CD4-positive, alpha-beta T cell treated with Interleukin-6 for 4 hours (primary cell): ENCODE measurements around the gene TRIO.

ENCODE experiments used
- DNase-seq: peaks from one replicate; pipeline ENCODE4 v3.0.0-alpha.2; 2020; ENCODE audit warnings: mixed read lengths

TRIO gene

DNA sequence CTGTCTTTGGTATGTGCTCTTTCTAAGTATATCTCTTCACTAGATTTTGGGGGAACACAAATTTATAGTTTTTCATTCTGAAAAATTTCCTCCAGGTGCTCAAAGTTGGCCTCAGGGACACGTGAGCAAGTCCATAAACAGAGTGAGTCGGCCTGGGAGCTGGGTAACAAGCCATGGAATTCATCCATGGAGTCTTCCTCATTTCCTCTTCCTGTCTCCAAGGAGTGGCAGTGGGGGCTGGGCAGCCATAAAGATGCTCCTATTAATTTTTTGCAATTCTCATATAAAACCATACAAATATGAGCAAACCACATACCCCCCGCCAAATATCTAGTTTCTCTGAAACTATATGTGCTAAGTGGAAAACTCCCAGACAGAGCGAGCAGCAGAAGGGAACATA is 301.9 kb downstream of the TRIO start:
- DNase-seq = no peak

- DNase-seq = no peak
These were observed 302.6 kb downstream of the TRIO start for GRCh38 chr5:14445576-14446290.

GRCh38 chr5:14447958-14448911 is 305.1 kb downstream of the TRIO start:
- no peak for DNase-seq

DNA sequence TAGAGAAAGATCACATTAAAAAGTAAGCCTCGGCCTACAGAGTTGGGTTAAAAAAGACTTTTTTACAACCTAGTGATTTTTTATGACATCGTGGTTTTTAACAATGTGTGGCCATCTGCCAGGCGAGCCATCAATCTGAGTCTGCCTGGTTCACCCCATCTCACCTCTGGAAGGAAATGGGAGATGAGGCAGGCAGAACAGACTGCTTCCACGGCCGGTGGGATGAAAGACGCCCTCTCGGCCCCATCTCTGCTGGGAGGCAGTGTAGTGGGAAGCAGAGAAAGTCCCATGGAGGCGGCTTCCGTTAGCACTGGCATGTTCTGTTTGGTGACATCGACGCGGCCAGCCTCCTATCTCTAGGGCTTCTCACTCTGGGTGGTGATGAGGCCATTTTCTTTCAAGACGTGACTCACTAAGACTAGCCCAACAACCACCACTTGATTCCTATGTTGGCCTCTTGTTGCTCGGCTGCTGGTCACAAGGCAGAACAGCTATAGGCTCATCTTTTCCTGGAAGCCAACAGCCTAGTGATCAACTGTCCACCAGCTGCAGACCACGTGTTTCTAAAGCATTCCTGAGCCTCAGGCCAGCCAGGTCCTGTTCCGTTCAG is 306.0 kb downstream of the TRIO start:
- DNase-seq = no peak

GRCh38 chr5:14450018-14450524 is 306.9 kb downstream of the TRIO start:
- DNase-seq = peak; percentile 19

DNA sequence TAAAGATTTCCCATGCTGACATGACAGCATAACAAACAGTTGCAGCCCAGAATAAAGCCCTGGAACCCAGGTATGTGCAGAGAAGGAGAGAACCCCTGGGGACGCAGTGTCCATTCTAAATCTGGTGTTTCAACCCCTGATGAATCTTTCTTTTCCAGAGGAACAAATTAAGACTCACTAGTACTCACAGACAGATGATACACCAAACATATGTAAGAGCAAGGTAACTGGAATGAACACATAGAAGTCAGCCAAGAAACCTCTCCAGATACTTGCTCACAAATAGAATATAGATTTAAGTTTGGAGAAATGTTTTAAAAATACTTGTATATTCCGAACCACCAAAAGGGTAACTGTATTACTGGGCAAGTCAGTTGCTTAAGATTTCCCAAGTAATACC is 307.6 kb downstream of the TRIO start:
- DNase-seq = no peak

- DNase-seq = no peak
These were observed 308.7 kb downstream of the TRIO start for GRCh38 chr5:14451871-14452270.

GRCh38 chr5:14452685-14453454 is 309.7 kb downstream of the TRIO start:
- DNase-seq = no peak

GRCh38 chr5:14453481-14453880 is 310.3 kb downstream of the TRIO start:
- no peak for DNase-seq

DNA sequence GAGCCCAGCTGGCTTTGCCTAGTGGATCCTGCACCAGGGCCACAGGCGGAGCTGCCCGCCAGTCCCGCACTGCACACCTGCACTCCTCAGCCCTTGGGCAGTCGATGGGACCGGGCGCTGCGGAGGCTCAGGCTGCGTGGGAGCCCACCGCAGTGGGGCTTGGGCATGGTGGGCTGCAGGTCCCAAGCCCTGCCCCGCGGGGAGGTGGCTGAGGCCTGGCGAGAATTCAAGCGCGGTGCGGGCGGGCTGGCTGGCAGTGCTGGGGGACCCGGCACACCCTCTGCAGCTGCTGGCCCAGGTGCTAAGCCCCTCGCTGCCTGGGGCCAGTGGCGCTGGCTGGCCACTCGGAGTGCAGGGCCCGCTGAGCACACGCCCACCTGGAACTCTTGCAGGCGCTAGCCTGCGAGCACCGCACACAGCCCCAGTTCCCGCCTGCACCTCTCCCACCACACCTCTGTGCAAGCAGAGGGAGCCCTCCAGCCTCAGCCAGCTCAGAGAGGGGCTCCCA is 312.7 kb downstream of the TRIO start:
- DNase-seq = no peak

DNA sequence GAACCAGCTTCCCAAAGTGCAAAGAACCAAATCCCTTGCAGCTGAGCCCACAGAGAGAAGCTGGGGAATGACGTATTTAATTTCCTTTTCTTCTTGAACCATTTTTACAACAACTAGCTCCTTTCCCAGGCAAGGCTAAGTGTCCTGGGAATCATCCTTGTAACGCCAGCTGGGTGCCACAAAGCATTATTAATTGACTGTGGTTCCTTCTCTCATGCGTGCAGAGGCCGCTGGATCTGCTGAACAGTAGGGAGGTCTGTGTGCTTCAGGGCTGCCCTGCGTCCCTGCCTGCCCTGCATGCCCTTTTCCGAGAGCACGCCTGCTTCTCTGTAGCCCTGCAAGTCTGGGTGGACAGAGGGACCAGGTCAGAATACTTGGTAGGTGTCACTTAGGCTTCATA is 314.3 kb downstream of the TRIO start:
- DNase-seq = no peak

- no peak for DNase-seq
These were observed 315.3 kb downstream of the TRIO start for GRCh38 chr5:14458414-14458813.

DNA sequence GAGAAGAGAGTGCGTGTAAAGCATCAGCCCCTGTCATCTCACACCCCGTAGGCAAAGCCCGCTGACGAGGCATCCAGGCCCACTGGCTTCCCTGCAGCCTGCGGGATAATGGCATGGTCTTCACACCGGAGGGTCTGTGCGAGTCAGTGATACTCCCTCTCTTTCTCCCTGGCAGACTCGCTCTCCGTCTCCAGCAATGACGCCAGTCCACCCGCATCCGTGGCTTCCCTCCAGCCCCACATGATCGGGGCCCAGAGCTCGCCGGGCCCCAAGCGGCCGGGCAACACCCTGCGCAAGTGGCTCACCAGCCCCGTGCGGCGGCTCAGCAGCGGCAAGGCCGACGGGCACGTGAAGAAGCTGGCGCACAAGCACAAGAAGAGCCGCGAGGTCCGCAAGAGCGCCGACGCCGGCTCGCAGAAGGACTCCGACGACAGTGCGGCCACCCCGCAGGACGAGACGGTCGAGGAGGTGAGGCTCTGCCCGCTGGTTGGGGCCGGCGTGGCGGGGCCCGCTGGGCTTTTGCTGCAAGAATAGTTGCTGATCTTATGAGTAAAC is 317.8 kb downstream of the TRIO start:
- no peak for DNase-seq

GRCh38 chr5:14462681-14463080 is 319.5 kb downstream of the TRIO start:
- DNase-seq = no peak

- no peak for DNase-seq
These were observed 320.5 kb downstream of the TRIO start for GRCh38 chr5:14463629-14464028.

DNA sequence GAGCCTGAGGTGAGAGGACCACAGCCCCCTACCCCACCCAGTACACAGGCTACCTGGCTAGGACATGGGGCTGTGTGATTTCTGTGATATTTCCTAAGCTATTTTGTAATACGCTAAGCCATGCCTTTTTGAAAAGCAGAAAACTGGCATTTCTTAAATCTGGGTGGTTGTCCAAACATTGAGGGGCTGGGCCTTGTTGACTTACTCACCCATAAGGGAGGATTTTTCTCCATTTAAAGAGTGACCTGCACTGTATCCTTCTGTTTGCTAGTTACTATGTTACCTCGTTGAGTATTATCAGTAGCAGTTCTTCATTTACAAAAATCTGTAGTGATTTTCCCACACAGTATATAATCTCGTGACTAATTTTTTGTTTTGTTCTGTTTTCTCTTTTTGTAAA is 321.0 kb downstream of the TRIO start:
- DNase-seq = no peak

DNA sequence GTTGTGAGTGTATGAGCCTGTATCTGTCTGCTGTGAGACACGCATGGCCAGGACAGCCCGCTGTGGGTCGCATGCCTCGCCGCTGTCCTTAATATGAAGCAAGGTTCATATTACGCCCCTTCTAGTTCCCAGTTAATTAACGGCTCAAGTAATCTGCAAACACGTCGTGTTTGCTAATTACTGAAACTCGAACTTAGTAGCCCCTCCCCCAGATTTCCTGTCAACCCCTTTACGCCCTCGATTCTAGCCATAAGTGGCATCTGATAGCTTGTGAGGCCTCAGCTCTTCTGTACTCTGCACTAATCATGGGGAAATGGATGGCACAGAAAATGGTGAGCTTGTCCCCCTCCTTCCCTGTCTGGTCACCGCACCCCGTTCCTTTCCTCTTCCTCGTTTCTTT is 321.5 kb downstream of the TRIO start:
- no peak for DNase-seq

- no peak for DNase-seq
These were observed 322.0 kb downstream of the TRIO start for GRCh38 chr5:14465116-14465515.

- DNase-seq = no peak
These were observed 322.6 kb downstream of the TRIO start for GRCh38 chr5:14465776-14466175.

GRCh38 chr5:14467251-14467650 is 324.1 kb downstream of the TRIO start:
- DNase-seq = no peak

DNA sequence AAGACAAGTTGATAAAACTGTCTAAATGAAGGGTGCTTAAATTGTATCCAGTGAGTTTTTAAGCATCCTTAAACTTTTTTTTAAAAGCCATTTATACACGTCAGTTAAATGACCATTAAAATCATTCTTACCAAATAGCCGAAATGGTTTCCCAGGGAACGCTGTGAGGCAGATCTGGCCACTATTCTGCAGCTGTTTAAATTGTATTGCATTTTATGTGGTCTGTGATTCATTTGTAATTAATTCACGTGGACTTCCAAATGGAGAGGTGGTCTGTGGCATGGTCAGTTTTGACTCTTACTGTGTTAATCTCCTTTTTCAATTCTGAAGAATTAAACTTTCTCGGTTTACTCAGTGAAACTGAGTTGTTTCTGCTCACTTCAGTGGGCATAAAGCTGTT is 324.7 kb downstream of the TRIO start:
- DNase-seq = no peak
